GM13977 (cell line): ENCODE data around the gene PCYT1B.

Experiments used
- DNase-seq: peaks from one replicate; pipeline ENCODE4 v3.0.0; 2012; ENCODE audit warnings: low spot score
- in situ Hi-C: fragments of 300-500 bp; cut with MboI; formaldehyde crosslinking; loops from one replicate; pipeline ENCODE4 v1.12.0; 2022; ENCODE audit warnings: low sequenced_read_pairs, low pct_unique_long_range_greater_than_20kb, mixed read lengths, inconsistent platforms; ENCODE audit not compliant: unreplicated experiment
- TF ChIP-seq, protein P1 (sequence below): IDR thresholded peaks from 2 replicates; pipeline ENCODE4 v1.5.1; 2012; ENCODE audit warnings: mild to moderate bottlenecking, control low read depth; ENCODE audit not compliant: insufficient read depth; ENCODE audit errors: extremely low read depth, missing control alignments

The PCYT1B gene

DNA sequence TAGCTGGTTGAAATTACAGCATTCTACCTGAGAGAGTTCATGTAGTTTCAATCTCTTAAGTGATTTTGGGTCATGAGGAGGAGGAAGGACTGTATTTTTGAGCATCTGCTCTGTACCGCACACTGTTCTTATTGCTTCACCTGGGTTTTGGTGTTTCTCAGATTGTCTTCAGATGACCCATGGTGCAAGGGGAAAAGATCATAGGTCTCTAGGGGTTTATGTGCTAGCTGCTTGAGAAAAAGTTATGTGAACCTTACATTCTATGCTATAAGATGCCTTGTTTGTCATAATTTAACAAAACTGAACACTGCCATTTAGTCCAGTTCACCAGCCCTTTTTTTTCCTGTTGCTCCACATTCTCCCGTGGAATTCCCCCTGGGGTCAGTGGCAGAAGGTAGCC, 121.7 kb downstream of the PCYT1B start:
- in situ Hi-C loops: no loop called here
- TF ChIP-seq, protein P1, sequence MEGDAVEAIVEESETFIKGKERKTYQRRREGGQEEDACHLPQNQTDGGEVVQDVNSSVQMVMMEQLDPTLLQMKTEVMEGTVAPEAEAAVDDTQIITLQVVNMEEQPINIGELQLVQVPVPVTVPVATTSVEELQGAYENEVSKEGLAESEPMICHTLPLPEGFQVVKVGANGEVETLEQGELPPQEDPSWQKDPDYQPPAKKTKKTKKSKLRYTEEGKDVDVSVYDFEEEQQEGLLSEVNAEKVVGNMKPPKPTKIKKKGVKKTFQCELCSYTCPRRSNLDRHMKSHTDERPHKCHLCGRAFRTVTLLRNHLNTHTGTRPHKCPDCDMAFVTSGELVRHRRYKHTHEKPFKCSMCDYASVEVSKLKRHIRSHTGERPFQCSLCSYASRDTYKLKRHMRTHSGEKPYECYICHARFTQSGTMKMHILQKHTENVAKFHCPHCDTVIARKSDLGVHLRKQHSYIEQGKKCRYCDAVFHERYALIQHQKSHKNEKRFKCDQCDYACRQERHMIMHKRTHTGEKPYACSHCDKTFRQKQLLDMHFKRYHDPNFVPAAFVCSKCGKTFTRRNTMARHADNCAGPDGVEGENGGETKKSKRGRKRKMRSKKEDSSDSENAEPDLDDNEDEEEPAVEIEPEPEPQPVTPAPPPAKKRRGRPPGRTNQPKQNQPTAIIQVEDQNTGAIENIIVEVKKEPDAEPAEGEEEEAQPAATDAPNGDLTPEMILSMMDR: no peak
- DNase-seq: no peak

DNA sequence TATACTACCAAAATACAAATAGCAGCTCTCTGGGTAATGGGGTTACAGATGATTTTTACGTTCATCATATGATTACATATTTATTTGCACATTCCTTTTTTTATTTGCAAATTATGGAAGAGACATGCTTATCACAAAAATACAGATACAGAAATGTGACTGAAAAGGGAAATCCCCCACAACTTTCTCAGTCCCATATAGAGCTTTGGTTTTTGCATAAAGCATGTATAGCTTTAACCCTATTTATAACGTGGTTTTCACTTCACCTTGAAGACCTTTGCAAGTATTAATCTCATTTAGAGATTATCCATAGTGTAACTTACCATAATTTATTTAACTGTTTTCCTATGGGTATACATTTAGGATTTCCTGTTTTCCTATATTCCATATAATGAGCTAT, 126.7 kb downstream of the PCYT1B start:
- TF ChIP-seq, protein P1: no peak
- in situ Hi-C loops: no loop called here
- DNase-seq: no peak

DNA sequence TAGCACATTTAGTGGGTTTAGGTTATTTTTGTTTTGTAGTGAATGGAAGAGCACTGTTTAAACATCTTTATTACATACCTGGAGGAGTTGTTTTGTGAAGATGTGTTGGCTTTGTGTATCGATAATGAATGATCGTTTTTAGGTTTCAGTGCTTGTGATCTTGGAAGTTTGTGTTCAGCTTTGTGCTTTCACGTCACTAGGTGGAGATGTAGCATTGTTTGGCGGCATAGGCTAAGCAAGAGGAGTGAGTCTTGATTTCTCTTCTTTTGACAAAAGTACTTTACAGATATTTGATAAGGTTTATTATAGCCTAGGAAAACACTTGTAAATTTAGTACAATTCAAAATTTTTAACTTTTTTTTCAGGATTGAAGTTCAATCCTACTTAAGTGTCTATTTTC, 131.7 kb downstream of the PCYT1B start:
- no peak for DNase-seq
- TF ChIP-seq, protein P1: no peak
- in situ Hi-C loops: no loop called here

DNA sequence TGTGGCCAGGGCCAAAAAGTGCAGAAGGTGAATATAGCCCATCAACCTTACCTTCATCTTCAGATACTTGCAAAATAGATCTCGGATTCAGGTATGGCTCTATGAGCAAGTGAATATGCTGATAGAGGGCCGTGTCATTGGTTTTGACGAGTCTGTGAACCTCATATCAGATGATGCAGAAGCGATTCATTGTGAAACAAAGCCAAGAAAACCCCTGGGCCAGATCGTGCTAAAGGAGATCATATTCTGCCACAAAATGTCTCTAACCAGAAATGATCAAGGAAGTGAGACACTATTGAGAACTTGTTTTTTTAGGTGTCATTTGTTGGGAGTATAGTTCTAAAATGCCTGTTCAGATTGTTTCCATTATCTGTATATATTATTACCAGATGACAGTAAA, 133.7 kb downstream of the PCYT1B start:
- in situ Hi-C loops: no loop called here
- TF ChIP-seq, protein P1: no peak

DNA sequence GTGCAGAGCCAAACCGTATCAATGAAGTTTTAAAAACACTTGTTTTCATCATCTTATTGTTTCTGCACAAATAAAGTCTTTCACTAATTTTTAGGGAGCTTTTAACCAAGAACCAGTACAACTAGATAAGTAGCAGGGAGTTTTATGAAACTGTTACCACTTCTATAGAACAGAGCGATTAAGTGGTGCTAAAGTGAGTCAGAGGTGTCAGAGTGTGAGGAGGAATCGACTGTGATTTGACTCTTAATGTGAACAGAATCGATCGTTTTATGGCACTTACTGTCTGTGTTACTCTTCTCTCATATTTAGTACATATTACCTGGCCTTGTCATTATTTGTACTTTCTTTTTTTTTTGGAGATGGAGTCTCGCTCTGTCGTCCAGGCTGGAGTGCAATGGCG, 138.8 kb downstream of the PCYT1B start:
- in situ Hi-C loops: no loop called here
- TF ChIP-seq, protein P1: no peak
- no peak for DNase-seq

More for the DNA sequence above, 133.7 kb downstream of the PCYT1B start:
- peak; percentile 45 for DNase-seq
